Upper lobe of left lung (tissue), 6 donors: ENCODE results near the gene CCDC54. TPM values are rescaled to one million over a fixed set of nuclear protein-coding genes. Genes with fewer than 3 reads are reported as not detected.

Experiments
- ATAC-seq, 2 donors: fragments of 200-7000 bp; cut with Tn5 transposase; one replicate each; pipeline ENCODE4 v1.9.1; 2022; ENCODE audit warnings: mild to moderate bottlenecking in 2 of 2, moderate library complexity in 2 of 2; ENCODE audit not compliant: low FRiP score in 2 of 2
- DNase-seq, 2 donors: peaks; one replicate each; pipeline ENCODE4 v3.0.0-alpha.2; 2019 to 2020
- H3K27ac ChIP-seq, 4 donors: fragments of 200-600 bp; sonication (generic); one replicate each; pipeline ENCODE4 v1.5.1; 2016 to 2019
- H3K27me3 ChIP-seq, 4 donors: fragments of 200-600 bp; sonication (generic); one replicate each; pipeline ENCODE4 v1.5.1; 2017 to 2019
- H3K36me3 ChIP-seq, 4 donors: fragments of 200-600 bp; sonication (generic); one replicate each; pipeline ENCODE4 v1.5.1; 2016 to 2019
- H3K4me1 ChIP-seq, 4 donors: fragments of 200-600 bp; sonication (generic); one replicate each; pipeline ENCODE4 v1.5.1; 2018 to 2019
- H3K4me3 ChIP-seq, 4 donors: fragments of 200-600 bp; sonication (generic); one replicate each; pipeline ENCODE4 v1.5.1; 2017 to 2019; ENCODE audit warnings: mild to moderate bottlenecking in 2 of 4, moderate library complexity in 1 of 4
- H3K9me3 ChIP-seq, 4 donors: fragments of 200-600 bp; sonication (generic); one replicate each; pipeline ENCODE4 v1.5.1; 2018 to 2019
- EP300 ChIP-seq, 4 donors: sonication (generic); formaldehyde crosslinking; IDR thresholded peaks; one replicate each; pipeline ENCODE4 v1.5.1; 2017; ENCODE audit warnings: antibody characterized with exemption in 4 of 4, control low read depth in 2 of 4
- POLR2A ChIP-seq, 4 donors: fragments of 450-650 bp; IDR thresholded peaks; one replicate each; pipeline ENCODE4 v1.5.1; 2016 to 2017; ENCODE audit warnings: antibody characterized with exemption in 4 of 4, mild to moderate bottlenecking in 2 of 4
- POLR2AphosphoS5 ChIP-seq, 2 donors: sonication (generic); formaldehyde crosslinking; IDR thresholded peaks; one replicate each; pipeline ENCODE4 v1.5.1; 2017; ENCODE audit warnings: antibody characterized with exemption in 2 of 2
- WGBS, 2 donors: methylation state at CpG; one replicate each; pipeline ENCODE4 v1.1.5; 2017 to 2018; 5-methylcytosine and 5-hydroxymethylcytosine counted together
- total RNA-seq, 6 donors: library from RNA; depleted of rRNA in 4 of 6; stranded (reverse); fragments of >200 nt in 4 of 6; gene quantifications; one replicate each; pipeline versions ENCODE4 v1.1.0 to v1.2.1, GENCODE V29; 2016 to 2021
- TF ChIP-seq, protein P1 (sequence below), 6 experiments: fragments of 450-650 bp in 4 of 6; fragments of 200-600 bp in 2 of 6; sonication (generic) in 2 of 6; IDR thresholded peaks; one replicate each; pipeline ENCODE4 v1.5.1; 2016 to 2019; ENCODE audit warnings: antibody characterized with exemption in 6 of 6
- donor health status: DM: no; HTN: no; CAD: no; lungs with moderate emphysema.
- donor health status: DM: no; HTN: yes; CAD: no; lungs with severe emphysema.

Gene CCDC54
- total RNA-seq, 6 donors from 2014 or later: not detected

DNA sequence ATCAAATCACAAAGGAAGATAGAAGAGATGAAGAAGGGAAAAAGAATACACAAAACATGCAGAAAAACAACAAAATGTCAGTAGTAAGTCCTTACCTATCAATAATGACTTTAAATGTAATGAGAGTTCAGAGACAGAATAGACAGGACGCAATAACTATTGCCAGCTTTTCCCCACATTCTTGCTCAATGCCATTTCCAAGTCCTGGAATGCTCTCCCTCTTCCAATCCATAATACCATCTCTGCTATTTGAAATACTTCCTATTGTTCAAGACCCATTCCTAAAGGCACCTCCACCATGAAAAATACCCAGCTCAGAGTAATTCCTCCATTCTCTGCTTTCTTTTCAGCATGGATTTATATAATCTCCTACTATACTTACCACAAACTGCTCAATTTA is 33.4 kb downstream of the CCDC54 start:
- ATAC-seq (no peak), DNase-seq (no peak)
- no peak overlapping the region for H3K27ac ChIP-seq
- WGBS, 2 donors: 89 to 91% methylated on average over 1 of the region's 1 CpG
- H3K27me3 ChIP-seq: no peaks in the 10 kb centered on the region
- H3K4me1 ChIP-seq: no peaks in the 10 kb centered on the region
- H3K9me3 ChIP-seq: peaks cover 0 to 4% (median 0%) of the 10 kb centered on the region in 4 donors
- TF ChIP-seq POLR2A (IDR thresholded peaks at IDR 0.05) (no peak), POLR2AphosphoS5 (IDR thresholded peaks at IDR 0.05) (no peak), EP300 (IDR thresholded peaks at IDR 0.05) (no peak)
- TF ChIP-seq, protein P1, sequence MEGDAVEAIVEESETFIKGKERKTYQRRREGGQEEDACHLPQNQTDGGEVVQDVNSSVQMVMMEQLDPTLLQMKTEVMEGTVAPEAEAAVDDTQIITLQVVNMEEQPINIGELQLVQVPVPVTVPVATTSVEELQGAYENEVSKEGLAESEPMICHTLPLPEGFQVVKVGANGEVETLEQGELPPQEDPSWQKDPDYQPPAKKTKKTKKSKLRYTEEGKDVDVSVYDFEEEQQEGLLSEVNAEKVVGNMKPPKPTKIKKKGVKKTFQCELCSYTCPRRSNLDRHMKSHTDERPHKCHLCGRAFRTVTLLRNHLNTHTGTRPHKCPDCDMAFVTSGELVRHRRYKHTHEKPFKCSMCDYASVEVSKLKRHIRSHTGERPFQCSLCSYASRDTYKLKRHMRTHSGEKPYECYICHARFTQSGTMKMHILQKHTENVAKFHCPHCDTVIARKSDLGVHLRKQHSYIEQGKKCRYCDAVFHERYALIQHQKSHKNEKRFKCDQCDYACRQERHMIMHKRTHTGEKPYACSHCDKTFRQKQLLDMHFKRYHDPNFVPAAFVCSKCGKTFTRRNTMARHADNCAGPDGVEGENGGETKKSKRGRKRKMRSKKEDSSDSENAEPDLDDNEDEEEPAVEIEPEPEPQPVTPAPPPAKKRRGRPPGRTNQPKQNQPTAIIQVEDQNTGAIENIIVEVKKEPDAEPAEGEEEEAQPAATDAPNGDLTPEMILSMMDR (IDR thresholded peaks at IDR 0.05): no peak
- no peaks in the 10 kb centered on the region for H3K36me3 ChIP-seq
- H3K4me3 ChIP-seq: no peak overlapping the region

DNA sequence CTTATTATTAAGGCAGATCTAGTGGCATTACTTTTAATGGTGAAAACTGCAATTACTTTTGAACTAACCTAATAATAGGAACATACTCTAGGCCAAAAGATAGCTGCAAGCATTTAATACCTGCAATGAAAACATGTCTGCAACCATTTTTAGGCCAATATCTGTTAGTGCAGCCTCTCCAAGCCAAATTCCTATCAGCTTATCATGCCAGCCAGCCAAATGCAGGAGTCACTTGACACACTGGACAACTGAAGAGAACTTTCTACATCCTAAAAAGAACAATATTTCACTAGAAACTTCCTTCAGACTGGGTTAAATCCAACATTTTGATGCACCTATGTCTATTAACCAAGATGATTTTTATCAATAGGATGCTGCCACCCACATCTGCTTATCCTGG is 33.8 kb downstream of the CCDC54 start:
- Histone ChIP-seq H3K9me3 (peaks cover 0 to 4% (median 0%) of the 10 kb centered on the region in 4 donors), H3K36me3 (no peaks in the 10 kb centered on the region), H3K27me3 (no peaks in the 10 kb centered on the region), H3K27ac (no peak overlapping the region), H3K4me3 (no peak overlapping the region), H3K4me1 (no peaks in the 10 kb centered on the region)
- ATAC-seq: no peak
- DNase-seq: no peak
- TF ChIP-seq POLR2AphosphoS5 (IDR thresholded peaks at IDR 0.05) (no peak), EP300 (IDR thresholded peaks at IDR 0.05) (no peak), POLR2A (IDR thresholded peaks at IDR 0.05) (no peak)
- TF ChIP-seq, protein P1 (IDR thresholded peaks at IDR 0.05): no peak

DNA sequence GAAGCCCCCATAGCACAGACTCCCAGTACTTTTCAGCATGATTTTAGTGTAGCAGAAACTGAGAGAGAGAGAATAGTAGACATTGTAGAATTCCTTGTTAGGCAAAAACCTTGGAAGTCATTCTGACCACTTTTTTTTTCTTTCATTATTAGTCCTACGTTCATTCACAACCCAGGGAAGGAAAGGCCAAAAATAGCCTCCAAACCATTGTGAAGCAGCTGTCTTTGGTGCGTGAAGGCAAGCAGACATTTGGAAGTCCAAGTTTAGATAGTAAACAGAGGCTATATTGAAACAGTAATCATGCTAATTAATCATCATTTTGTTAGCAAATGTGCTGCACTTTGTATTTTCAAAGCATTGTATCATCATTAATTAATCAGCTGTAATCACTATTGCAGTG is 34.5 kb downstream of the CCDC54 start:
- TF ChIP-seq EP300 (IDR thresholded peaks at IDR 0.05) (no peak), POLR2A (IDR thresholded peaks at IDR 0.05) (no peak), POLR2AphosphoS5 (IDR thresholded peaks at IDR 0.05) (no peak)
- TF ChIP-seq, protein P1 (IDR thresholded peaks at IDR 0.05): no peak
- H3K27me3 ChIP-seq: no peaks in the 10 kb centered on the region
- no peaks in the 10 kb centered on the region for H3K36me3 ChIP-seq
- peaks cover 0 to 4% (median 0%) of the 10 kb centered on the region in 4 donors for H3K4me1 ChIP-seq
- no peak overlapping the region for H3K27ac ChIP-seq
- no peak for ATAC-seq
- DNase-seq: no peak
- H3K9me3 ChIP-seq: peaks cover 0 to 4% (median 0%) of the 10 kb centered on the region in 4 donors
- no peak overlapping the region for H3K4me3 ChIP-seq
- WGBS, 2 donors: 54 to 55% methylated on average over 2 of the region's 2 CpGs

DNA sequence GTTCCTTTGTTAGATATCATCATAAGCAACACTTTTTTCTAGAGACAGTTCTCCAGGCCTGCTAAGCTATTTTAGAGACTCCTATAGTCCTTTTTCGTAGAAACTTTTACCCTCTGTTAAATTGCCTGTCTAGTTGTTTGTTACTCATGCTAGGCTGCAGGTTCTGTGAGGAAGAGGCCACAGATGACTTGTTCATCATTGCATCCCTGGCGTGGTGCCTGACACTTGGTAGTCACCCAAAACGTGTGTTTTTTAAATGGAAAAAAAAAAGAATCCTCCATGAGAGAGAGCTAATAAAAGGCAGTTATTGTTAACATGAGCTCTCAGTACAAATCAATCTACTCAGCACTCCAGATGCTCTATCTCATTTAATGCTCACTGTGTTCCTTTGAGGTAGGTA is 35.1 kb downstream of the CCDC54 start:
- no peak for TF ChIP-seq POLR2A (IDR thresholded peaks at IDR 0.05)
- TF ChIP-seq EP300 (IDR thresholded peaks at IDR 0.05): no peak
- TF ChIP-seq, protein P1 (IDR thresholded peaks at IDR 0.05): no peak
- TF ChIP-seq POLR2AphosphoS5 (IDR thresholded peaks at IDR 0.05): no peak

DNA sequence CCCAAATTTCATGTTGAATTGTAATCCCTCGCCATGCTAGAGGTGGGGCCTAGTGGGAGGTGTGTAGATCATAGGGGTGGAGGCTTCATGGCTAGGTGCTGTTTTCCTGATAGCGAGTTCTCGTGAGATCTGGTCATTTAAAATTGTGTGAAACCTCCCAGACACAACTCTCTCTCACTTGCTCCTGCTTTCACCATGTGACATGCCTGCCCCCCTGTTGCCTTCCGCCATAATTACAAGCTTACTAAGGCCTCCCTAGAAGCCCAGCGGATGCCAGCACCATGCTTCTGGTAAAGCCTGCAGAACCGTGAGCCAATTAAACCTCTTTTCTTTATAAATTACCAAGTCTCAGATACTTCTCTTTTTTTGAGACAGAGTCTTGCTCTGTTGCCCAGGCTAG is 36.0 kb downstream of the CCDC54 start:
- no peak for ATAC-seq
- Histone ChIP-seq H3K27ac (no peak overlapping the region), H3K4me3 (no peak overlapping the region), H3K4me1 (peaks cover 0 to 4% (median 0%) of the 10 kb centered on the region in 4 donors), H3K9me3 (peaks cover 0 to 4% (median 0%) of the 10 kb centered on the region in 4 donors), H3K27me3 (no peaks in the 10 kb centered on the region), H3K36me3 (no peaks in the 10 kb centered on the region)
- 98% methylated on average over 6 of the region's 6 CpGs for WGBS, 2 donors
- DNase-seq: no peak
- TF ChIP-seq POLR2A (IDR thresholded peaks at IDR 0.05) (no peak), POLR2AphosphoS5 (IDR thresholded peaks at IDR 0.05) (no peak), EP300 (IDR thresholded peaks at IDR 0.05) (no peak)
- TF ChIP-seq, protein P1 (IDR thresholded peaks at IDR 0.05): no peak

More for the DNA sequence above, 35.1 kb downstream of the CCDC54 start:
- Histone ChIP-seq H3K27ac (no peak overlapping the region), H3K4me3 (no peak overlapping the region), H3K36me3 (no peaks in the 10 kb centered on the region), H3K9me3 (peaks cover 0 to 4% (median 0%) of the 10 kb centered on the region in 4 donors), H3K4me1 (peaks cover 0 to 4% (median 0%) of the 10 kb centered on the region in 4 donors), H3K27me3 (no peaks in the 10 kb centered on the region)
- 82 to 91% methylated on average over 3 of the region's 3 CpGs for WGBS, 2 donors
- DNase-seq: no peak
- no peak for ATAC-seq
